ENCODE measurements around the gene DARS1. TPM values are rescaled to one million over a fixed set of nuclear protein-coding genes. Genes with fewer than 3 reads are reported as not detected.

The DARS1 gene
- total and polyA plus RNA-seq, 11 donors: 51.2 to 90.0 (median 58.6) TPM

DNA sequence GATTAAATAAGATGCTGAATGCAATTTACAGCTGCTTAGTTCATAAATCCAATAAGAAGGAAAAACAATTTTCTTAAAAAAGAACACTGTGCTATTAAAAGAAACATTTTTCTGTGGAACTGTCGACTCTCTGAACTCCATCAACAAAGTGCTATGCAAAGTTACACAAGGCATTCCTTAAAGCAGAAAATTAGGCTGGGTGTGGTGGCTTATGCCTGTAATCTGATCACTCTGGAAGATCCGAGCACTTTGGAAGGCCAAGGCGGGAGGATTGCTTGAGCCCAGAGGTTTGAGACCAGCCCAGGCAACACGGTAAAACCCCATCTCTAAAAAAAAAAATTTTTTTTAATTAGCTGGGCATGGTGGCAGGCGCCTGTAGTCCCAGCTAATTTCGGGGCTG, 122.2 kb downstream of the DARS1 start:
- Histone ChIP-seq H3K27ac (no peak overlapping the region), H3K4me1 (no peaks in the 10 kb centered on the region), H3K4me3 (no peak overlapping the region), H3K9me3 (no peaks in the 10 kb centered on the region), H3K27me3 (no peaks in the 10 kb centered on the region), H3K36me3 (peaks cover 3 to 96% (median 79%) of the 10 kb centered on the region in 9 donors)
- 89 to 92% (median 90%) methylated on average over 6 of the region's 6 CpGs for WGBS, 4 donors
- ATAC-seq (no peak), DNase-seq (no peak)
- intact Hi-C loops (cut with DNase I): no loop called here
- TF ChIP-seq, protein P1, sequence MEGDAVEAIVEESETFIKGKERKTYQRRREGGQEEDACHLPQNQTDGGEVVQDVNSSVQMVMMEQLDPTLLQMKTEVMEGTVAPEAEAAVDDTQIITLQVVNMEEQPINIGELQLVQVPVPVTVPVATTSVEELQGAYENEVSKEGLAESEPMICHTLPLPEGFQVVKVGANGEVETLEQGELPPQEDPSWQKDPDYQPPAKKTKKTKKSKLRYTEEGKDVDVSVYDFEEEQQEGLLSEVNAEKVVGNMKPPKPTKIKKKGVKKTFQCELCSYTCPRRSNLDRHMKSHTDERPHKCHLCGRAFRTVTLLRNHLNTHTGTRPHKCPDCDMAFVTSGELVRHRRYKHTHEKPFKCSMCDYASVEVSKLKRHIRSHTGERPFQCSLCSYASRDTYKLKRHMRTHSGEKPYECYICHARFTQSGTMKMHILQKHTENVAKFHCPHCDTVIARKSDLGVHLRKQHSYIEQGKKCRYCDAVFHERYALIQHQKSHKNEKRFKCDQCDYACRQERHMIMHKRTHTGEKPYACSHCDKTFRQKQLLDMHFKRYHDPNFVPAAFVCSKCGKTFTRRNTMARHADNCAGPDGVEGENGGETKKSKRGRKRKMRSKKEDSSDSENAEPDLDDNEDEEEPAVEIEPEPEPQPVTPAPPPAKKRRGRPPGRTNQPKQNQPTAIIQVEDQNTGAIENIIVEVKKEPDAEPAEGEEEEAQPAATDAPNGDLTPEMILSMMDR (IDR thresholded peaks at IDR 0.05): no peak
- no peak for TF ChIP-seq POLR2A (IDR thresholded peaks at IDR 0.05)

DNA sequence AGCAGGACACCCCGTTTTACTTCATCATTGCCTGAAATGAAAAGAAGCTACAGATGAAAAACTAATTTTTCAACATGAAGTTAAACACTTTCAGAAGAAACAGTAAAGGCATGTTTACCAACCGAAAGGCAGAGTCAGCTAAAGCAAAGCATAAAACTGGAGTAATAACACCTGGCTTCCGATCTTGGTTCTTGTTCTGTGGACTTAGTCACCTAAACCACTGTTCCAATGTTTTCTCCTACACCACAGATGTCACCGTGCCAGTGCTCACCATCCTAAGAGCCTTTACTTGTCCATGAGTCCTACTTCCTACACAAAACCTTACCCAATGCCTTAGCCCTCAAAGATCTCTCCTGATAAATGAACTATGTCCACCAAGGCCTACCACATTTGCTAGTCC, 122.7 kb downstream of the DARS1 start:
- WGBS, 4 donors: 89 to 95% (median 92%) methylated on average over 4 of the region's 4 CpGs
- DNase-seq (no peak), ATAC-seq (no peak)
- Histone ChIP-seq H3K4me1 (no peaks in the 10 kb centered on the region), H3K4me3 (no peak overlapping the region), H3K9me3 (no peaks in the 10 kb centered on the region), H3K36me3 (peaks cover 3 to 96% (median 79%) of the 10 kb centered on the region in 9 donors), H3K27ac (no peak overlapping the region), H3K27me3 (no peaks in the 10 kb centered on the region)
- TF ChIP-seq POLR2A (IDR thresholded peaks at IDR 0.05): no peak
- TF ChIP-seq, protein P1 (IDR thresholded peaks at IDR 0.05): no peak
- intact Hi-C loops (cut with DNase I): no loop called here

Other genes starting within 250 kb of the DARS1 start
- gene UBXN4, start 243.8 kb downstream of the DARS1 start, total RNA-seq: 10 to 100 TPM; 30.9 to 90.5 (median 57.0) TPM
- 10 to 100 TPM; 28.2 to 43.3 TPM for gene UBXN4, start 243.8 kb downstream of the DARS1 start, polyA plus RNA-seq
- gene LCT, start 148.4 kb downstream of the DARS1 start, total RNA-seq: under 1 TPM in 1 of 9 donors, not detected in 8; 0.06 TPM
- not detected for gene LCT, start 148.4 kb downstream of the DARS1 start, polyA plus RNA-seq
- gene MCM6, start 109.2 kb downstream of the DARS1 start, total RNA-seq: 10 to 100 TPM in 1 of 9 donors, 1 to 10 TPM in 8; 2.1 to 16.1 (median 4.4) TPM
- 1 to 10 TPM; 1.0 to 3.5 TPM for gene MCM6, start 109.2 kb downstream of the DARS1 start, polyA plus RNA-seq
- 10 to 100 TPM in 2 of 9 donors, 1 to 10 TPM in 7; 1.2 to 21.3 (median 3.7) TPM for gene CXCR4, start 132.5 kb upstream of the DARS1 start, total RNA-seq
- gene CXCR4, start 132.5 kb upstream of the DARS1 start, polyA plus RNA-seq: 1 to 10 TPM; 1.1 to 4.3 TPM